HG03432 (cell line): ENCODE results near the gene DAB1.

Experiments used
- ATAC-seq: cut with Tn5 transposase; IDR thresholded peaks from one replicate; pipeline ENCODE4 v1.9.1; 2021; ENCODE audit warnings: mild to moderate bottlenecking, moderate library complexity; ENCODE audit not compliant: unreplicated experiment

DAB1 gene

DNA sequence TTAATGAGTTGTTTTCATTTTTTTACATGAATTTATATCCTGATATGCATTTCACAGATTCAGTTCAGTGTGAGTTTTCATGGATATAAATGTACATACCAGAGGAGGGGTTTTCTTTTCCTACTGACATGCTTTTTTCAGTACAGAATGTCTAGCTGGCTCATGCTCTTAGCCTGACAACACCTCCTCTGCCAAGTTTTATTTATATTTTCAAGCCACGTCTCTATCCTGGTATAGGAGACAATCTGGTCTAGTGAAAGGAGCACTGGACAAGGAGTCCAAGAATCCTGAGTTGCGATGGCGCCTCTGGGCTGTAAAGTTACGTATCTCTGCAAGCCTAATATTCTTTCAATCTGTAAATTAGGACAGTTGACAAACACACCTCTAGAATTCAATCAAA is 4.9 kb downstream of the DAB1 start:
- ATAC-seq = no peak

DNA sequence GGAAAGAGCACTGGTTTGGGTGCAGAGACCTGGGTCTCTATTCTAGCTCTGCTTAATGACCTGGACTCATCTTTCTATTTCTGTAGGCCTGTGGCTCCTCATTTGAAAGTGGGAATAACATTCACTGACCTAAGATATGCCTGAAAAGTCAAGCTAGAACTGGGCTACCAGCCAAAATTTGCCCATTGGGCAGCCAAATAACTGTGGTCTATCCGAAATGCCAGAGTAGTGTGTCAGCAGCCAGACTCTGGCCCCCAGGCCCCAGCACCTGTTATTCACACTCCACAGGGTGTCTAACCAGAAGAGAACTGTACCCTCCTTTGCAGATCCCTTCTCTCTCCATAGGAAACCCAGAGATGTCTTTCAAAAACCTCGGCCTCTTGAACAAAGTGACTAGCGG is 12.6 kb downstream of the DAB1 start:
- ATAC-seq = no peak

DNA sequence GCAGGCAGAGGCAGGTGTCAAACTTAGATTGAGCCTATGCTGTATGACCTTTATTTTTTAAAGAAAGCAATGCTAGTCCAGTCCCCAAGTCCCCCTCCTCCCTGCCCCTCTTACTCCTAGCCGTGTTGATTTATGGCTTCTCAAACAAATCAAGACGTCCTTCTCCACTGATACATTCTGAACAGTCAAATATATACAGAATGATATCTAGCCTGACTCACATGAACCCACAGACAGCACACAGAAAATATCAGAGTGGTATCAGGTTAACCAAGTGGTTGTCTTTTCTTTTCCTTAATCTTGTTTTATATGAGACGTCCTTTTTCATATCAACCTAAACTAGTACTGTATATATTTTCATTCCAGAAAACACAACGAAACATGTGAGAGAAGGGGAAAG is 13.4 kb downstream of the DAB1 start:
- ATAC-seq = no peak

GRCh38 chr1:57407928-57408327 is 15.9 kb downstream of the DAB1 start:
- ATAC-seq = no peak

DNA sequence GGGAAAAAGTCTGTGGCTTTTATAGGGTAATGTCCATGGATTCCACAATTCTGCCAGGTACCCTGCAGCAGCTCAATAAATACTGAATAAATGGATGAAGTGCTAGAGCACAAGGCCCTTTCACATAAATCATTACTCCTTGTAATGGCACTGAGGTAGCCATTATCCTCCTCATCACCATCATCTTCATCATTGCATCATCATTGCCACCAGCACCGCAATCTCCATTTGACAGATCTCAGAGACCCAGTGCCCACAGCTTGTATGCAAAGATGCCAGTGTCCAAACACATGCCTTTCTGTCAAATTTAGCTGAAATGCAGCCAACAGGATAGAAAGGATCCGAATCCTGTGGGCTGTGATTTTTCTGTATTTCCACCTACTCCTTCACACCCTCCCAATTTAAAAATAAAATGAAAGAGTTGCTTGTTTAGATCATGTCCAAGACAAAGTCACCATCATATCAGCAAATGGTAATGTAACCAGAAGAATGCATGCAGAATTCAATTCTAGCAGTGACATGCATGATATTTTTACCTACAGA is 17.4 kb downstream of the DAB1 start:
- ATAC-seq = no peak

DNA sequence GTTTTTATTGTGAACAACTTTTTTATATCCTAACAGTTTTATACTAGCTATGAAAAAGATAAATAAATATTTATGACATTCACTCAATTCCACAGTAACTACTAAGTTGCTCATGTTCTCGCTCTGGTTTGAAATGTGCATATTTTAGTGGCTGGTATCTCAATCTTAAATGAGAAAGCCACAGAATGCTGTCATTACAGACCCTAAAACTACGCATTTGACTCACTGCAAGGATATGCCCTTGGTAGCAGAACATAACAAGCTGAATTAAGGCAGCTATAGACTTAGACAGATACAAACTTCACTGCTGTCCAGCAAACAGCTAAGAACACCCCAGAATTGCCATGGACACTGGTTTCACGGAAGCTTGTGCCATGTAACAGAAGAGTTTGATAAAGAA is 19.0 kb downstream of the DAB1 start:
- ATAC-seq = no peak

GRCh38 chr1:57403201-57403600 is 20.7 kb downstream of the DAB1 start:
- ATAC-seq = no peak

- ATAC-seq = no peak
Measured at GRCh38 chr1:57401671-57402070, 22.2 kb downstream of the DAB1 start.

GRCh38 chr1:57400048-57400447 is 23.8 kb downstream of the DAB1 start:
- no peak for ATAC-seq

DNA sequence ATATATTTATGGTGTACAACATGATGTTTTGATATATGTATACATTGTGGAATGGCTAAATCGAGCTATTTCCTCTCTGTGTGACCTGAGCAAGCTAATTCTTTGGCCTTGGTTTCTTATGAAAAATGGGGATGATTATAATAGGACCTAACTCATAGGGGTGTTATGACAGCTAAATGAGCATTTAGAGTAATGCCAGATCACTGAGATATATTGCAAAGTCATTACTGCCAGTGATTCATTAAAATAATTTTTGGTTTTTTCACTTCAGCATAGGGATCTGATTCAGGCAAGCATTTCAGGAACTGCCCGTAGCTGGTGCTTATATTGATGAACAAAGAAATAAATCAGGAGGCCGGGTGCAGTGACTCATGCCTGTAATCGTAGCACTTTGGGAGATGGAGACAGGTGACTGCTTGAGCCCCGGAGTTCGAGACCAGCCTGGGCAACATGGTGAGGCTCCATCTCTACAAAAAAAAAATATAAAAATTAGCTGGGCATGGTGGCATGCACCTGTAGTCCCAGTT is 30.7 kb downstream of the DAB1 start:
- ATAC-seq = no peak

DNA sequence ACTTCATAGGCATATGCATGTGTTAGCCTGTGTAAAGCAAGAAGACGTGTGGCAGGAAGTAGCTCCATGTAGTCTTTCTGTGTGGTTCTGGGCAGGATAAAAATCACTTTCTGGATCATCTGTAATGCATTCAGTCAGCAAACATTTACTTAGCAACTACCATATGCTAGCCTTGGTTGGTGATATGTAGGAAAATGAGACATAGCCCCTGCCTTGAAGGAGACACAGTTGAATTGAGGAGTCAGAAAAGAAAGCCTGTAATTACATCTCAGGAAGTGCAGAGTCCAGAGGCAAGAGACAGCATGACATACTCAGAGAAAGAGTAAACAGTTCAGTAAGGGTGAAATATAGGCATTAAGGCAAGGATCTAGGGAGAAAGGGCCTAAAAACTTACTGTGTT is 38.5 kb downstream of the DAB1 start:
- no peak for ATAC-seq

DNA sequence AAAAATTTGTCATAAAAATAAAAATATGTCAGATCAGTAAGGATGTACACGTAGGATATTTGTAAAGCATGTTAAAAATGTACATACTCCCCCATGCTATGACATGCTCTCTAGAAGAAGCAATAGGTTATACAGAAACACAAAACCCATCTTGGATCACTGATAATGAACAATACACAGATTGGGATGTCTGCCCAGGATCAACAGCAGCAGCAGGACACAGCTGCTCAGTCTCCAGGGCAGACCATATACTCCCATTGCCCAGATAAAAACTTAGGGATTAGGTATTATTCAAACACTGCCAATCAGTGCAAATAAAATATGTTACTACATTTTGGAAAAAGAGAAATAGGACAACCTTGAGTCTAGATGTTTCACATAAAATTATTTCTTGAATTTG is 39.0 kb downstream of the DAB1 start:
- no peak for ATAC-seq

- ATAC-seq = no peak
Measured at GRCh38 chr1:57384284-57384683, 39.6 kb downstream of the DAB1 start.

- no peak for ATAC-seq
Measured at GRCh38 chr1:57381871-57382270, 42.0 kb downstream of the DAB1 start.

DNA sequence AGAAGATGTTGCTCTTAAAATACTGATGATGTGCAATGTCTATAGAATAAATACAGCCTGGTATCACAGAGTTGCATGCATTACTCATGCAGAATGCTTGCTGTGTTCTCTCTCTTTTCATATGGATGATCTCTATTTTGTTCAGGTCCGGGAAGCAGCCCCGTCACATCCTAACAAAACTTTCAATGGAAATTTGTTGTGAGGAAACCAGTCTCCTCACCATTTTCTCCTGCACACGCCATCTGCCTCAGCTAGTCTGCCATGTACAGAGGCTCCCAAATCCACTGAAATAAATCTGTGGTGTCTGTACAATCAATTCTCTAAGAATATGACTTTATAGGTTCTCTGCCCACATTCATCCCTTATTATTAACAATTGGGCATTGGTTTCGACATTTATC is 42.4 kb downstream of the DAB1 start:
- ATAC-seq = no peak

DNA sequence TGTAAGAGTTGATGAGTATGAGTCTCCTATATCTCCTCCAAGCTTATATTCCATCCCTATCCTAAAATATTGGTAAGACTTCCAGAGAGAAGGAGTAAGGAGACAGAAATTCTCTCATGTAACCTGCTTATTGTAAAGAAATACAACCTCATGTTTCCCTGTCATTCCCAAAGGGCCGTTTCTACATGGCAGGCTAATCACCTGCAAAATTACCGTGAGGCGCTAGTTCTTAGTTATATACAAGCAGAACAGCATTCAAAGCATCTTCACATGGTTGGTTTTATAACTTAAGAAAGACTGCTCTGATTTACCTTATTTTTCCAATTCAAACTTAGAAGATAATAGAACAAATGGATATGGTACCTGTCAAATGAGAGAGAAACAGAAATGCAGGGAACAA is 42.9 kb downstream of the DAB1 start:
- no peak for ATAC-seq

- no peak for ATAC-seq
Measured at GRCh38 chr1:57378534-57378933, 45.3 kb downstream of the DAB1 start.

DNA sequence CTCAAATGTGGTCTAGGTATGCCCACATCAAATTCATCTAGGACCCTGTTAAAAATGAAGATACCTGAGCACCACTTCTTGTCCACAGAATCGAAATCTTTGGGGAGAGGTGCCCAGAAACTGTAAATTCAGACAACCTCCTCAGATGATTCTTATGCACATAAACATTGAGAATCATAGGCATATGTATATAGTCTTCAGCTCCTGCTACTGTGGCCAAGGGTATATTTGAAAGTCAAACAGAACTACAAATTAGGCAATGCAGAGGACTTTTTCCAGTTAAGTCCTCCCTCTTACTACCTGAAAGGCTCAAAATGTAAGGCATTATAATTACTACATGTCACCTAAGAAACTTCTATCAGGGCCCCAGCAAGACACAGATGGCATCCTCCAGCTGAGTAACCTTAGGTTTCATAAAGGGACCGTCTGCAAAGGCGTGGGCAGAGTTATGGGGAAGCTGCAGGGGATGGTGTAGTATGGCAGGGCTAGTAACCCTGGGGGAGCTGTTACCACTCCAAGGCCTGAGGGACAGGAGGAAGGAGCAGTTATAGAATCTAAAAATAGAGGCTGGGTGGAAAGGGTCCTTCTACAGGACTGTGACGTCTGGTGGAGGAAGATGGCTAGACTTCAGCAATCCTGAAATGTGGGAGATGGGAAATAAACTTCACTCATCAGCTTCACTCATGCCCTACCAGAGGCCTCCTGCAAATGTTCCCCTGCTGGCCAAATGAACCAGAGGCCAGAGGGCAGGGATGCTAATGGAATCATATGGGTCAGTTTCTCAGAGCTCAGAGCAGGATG is 46.3 kb downstream of the DAB1 start:
- no peak for ATAC-seq

- no peak for ATAC-seq
Measured at GRCh38 chr1:57376041-57376440, 47.8 kb downstream of the DAB1 start.

- no peak for ATAC-seq
Measured at GRCh38 chr1:57369889-57370288, 54.0 kb downstream of the DAB1 start.

- no peak for ATAC-seq
Measured at GRCh38 chr1:57367945-57368344, 55.9 kb downstream of the DAB1 start.

DNA sequence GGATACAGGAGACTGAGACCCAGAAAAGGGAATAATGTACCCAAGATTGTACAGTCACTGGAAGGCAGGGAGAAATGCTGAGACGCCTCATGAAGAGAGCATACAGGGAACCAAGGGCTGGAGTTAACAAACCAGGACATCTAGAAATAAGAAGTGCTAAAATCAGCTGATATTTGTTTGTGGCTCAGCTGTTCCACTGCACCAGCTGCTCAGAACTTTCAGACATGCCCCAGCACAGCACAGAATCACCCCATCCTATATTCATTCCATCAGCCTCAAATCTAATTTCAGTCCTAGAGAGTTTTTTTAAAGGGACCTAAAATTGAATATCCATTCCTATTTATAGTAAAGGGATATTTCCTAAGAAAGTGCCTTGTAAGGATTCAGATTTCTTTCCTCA is 60.2 kb downstream of the DAB1 start:
- ATAC-seq = no peak

DNA sequence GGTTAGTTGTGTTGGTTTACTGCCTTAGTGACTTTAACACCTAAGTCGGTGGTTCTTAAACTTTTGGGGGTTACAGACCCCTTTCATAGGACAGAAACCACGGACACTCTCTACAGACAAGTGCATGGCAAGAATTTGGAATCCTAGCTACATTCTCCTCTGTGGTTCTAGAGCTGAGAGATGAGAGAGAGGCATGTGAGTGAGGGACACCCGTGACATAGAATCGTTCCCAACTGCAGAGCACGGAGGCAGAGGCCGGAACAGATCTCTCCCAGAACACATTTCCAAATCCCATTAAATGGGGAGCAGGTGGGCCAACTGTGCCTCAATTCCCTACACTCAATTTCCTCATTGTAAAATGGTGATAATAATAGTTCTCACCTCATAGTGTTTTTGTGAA is 60.7 kb downstream of the DAB1 start:
- no peak for ATAC-seq
